GM18907 (cell line): ENCODE data around the gene C18orf63.
"Not testable (repeated sequence)": the region's sequence is repeated elsewhere in the genome, so short reads cannot be mapped to it uniquely, and the experiment has no call there.

Experiments used
- ATAC-seq: cut with Tn5 transposase; IDR thresholded peaks from one replicate; pipeline ENCODE4 v1.9.1; 2021; ENCODE audit warnings: mild to moderate bottlenecking, moderate library complexity; ENCODE audit not compliant: unreplicated experiment

C18orf63 gene

GRCh38 chr18:74315464-74316256 lies at the start of gene C18orf63:
TSS of gene C18orf63 (plus strand) at chr18:74315839. CDS start at chr18:74317866, 2,027 bp downstream.
- ATAC-seq, result no peak

- ATAC-seq, result no peak
Measured at GRCh38 chr18:74266161-74266560, 49.5 kb upstream of the C18orf63 start.

GRCh38 chr18:74268175-74268574 lies 47.5 kb upstream of the C18orf63 start:
- no peak for ATAC-seq

- ATAC-seq, result no peak
Measured at GRCh38 chr18:74268933-74269620, 46.6 kb upstream of the C18orf63 start.

GRCh38 chr18:74271635-74272034 lies 44.0 kb upstream of the C18orf63 start:
- ATAC-seq, result no peak

- ATAC-seq, result no peak
Measured at GRCh38 chr18:74273394-74273793, 42.2 kb upstream of the C18orf63 start.

GRCh38 chr18:74274700-74275099 lies 40.9 kb upstream of the C18orf63 start:
- ATAC-seq, result no peak

- no peak for ATAC-seq
Measured at GRCh38 chr18:74275736-74276135, 39.9 kb upstream of the C18orf63 start.

GRCh38 chr18:74276609-74277008 lies 39.0 kb upstream of the C18orf63 start:
- no peak for ATAC-seq

- ATAC-seq, result no peak
Measured at GRCh38 chr18:74277296-74277695, 38.3 kb upstream of the C18orf63 start.

GRCh38 chr18:74278058-74278457 lies 37.6 kb upstream of the C18orf63 start:
- ATAC-seq, result no peak

- no peak for ATAC-seq
Measured at GRCh38 chr18:74278983-74279382, 36.7 kb upstream of the C18orf63 start.

GRCh38 chr18:74281011-74281979 lies 34.3 kb upstream of the C18orf63 start:
- ATAC-seq, result no peak

- ATAC-seq, result peak; percentile 62
Measured at GRCh38 chr18:74281980-74282754, 33.5 kb upstream of the C18orf63 start.

GRCh38 chr18:74282755-74283554 lies 32.7 kb upstream of the C18orf63 start:
- ATAC-seq, result no peak

- ATAC-seq, result no peak
Measured at GRCh38 chr18:74283646-74284045, 32.0 kb upstream of the C18orf63 start.

GRCh38 chr18:74284191-74284979 lies 31.3 kb upstream of the C18orf63 start:
- ATAC-seq, result no peak

- ATAC-seq, result no peak
Measured at GRCh38 chr18:74284980-74285355, 30.7 kb upstream of the C18orf63 start.

- ATAC-seq, result not testable (repeated sequence)
Measured at GRCh38 chr18:74285583-74285982, 30.1 kb upstream of the C18orf63 start.
